Thoracic aorta (tissue), 2 donors: ENCODE measurements around the gene POFUT1. TPM values are rescaled to one million over a fixed set of nuclear protein-coding genes. Genes with fewer than 3 reads are reported as not detected.

Experiments
- ATAC-seq: fragments of 150-250 bp; one replicate; pipeline ENCODE4 v1.8.0; 2017; ENCODE audit warnings: low read depth; ENCODE audit not compliant: insufficient number of reproducible peaks, low FRiP score
- DNase-seq: peaks from one replicate; pipeline ENCODE4 v3.0.0-alpha.2; 2020; ENCODE audit warnings: low spot score
- H3K27ac ChIP-seq, 2 donors: fragments of 200-600 bp; sonication (generic); 1 replicate in 1 of 2; 2 replicates in 1 of 2; pipeline ENCODE4 v1.5.1; 2016; ENCODE audit warnings: mild to moderate bottlenecking in 2 of 2, moderate library complexity in 2 of 2
- H3K27me3 ChIP-seq: fragments of 200-600 bp; sonication (generic); replicated peaks from 2 replicates; pipeline ENCODE4 v1.6.0; 2016; ENCODE audit warnings: mild to moderate bottlenecking; ENCODE audit not compliant: insufficient read depth
- H3K36me3 ChIP-seq: fragments of 200-600 bp; sonication (generic); one replicate; pipeline ENCODE4 v1.5.1; 2016
- H3K4me1 ChIP-seq, 2 donors: fragments of 200-600 bp; sonication (generic); 1 replicate in 1 of 2; 2 replicates in 1 of 2; pipeline versions ENCODE4 v1.5.1 to v1.6.0; 2016; ENCODE audit warnings: low read depth in 2 of 2, mild to moderate bottlenecking in 1 of 2; ENCODE audit not compliant: control insufficient read depth in 1 of 2
- H3K4me3 ChIP-seq: fragments of 200-600 bp; sonication (generic); 2 replicates; pipeline ENCODE4 v1.5.1; 2016; ENCODE audit warnings: mild to moderate bottlenecking
- H3K9me3 ChIP-seq: fragments of 200-600 bp; sonication (generic); 2 replicates; pipeline ENCODE4 v1.5.1; 2016
- total RNA-seq, 2 donors: library from RNA; depleted of rRNA; stranded (reverse); fragments of >200 nt; gene quantifications; one replicate each; pipeline versions ENCODE4 v1.1.0 to v1.2.3, GENCODE V29; 2016
- TF ChIP-seq, protein P1 (sequence below): fragments of 200-600 bp; sonication (generic); IDR thresholded peaks from one replicate; pipeline ENCODE4 v1.5.1; 2019; ENCODE audit warnings: antibody characterized with exemption

Gene POFUT1
- total RNA-seq, 2 donors from 2014 or later: 30.8 to 37.1 TPM

DNA sequence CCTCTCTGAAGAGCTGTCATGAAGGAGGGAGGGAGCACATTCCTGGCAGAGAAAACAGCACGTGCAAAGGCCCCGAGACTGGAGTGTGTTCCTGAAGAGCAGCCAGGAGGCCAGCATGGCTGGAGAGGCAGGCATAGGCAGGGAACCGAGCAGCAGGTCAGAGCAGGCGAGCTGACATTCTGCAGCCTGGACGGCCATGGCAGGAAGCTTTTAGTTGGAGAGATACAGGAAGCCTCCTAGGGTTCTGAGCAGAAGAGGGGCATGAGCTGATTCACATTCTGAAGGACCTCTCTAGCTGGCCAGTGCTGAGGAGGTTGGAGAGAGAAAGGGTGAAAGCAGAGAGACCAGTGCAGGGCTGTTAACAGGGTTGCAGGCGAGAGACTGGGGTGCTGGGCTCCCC, 29.7 kb downstream of the POFUT1 start:
- Histone ChIP-seq H3K4me1 (no peaks in the 10 kb centered on the region), H3K9me3 (no peaks in the 10 kb centered on the region), H3K27ac (no peak overlapping the region), H3K4me3 (no peak overlapping the region), H3K36me3 (peaks cover 31% of the 10 kb centered on the region), H3K27me3 (no peaks in the 10 kb centered on the region)
- DNase-seq: no peak
- TF ChIP-seq, protein P1, sequence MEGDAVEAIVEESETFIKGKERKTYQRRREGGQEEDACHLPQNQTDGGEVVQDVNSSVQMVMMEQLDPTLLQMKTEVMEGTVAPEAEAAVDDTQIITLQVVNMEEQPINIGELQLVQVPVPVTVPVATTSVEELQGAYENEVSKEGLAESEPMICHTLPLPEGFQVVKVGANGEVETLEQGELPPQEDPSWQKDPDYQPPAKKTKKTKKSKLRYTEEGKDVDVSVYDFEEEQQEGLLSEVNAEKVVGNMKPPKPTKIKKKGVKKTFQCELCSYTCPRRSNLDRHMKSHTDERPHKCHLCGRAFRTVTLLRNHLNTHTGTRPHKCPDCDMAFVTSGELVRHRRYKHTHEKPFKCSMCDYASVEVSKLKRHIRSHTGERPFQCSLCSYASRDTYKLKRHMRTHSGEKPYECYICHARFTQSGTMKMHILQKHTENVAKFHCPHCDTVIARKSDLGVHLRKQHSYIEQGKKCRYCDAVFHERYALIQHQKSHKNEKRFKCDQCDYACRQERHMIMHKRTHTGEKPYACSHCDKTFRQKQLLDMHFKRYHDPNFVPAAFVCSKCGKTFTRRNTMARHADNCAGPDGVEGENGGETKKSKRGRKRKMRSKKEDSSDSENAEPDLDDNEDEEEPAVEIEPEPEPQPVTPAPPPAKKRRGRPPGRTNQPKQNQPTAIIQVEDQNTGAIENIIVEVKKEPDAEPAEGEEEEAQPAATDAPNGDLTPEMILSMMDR: no peak
- no peak for ATAC-seq

DNA sequence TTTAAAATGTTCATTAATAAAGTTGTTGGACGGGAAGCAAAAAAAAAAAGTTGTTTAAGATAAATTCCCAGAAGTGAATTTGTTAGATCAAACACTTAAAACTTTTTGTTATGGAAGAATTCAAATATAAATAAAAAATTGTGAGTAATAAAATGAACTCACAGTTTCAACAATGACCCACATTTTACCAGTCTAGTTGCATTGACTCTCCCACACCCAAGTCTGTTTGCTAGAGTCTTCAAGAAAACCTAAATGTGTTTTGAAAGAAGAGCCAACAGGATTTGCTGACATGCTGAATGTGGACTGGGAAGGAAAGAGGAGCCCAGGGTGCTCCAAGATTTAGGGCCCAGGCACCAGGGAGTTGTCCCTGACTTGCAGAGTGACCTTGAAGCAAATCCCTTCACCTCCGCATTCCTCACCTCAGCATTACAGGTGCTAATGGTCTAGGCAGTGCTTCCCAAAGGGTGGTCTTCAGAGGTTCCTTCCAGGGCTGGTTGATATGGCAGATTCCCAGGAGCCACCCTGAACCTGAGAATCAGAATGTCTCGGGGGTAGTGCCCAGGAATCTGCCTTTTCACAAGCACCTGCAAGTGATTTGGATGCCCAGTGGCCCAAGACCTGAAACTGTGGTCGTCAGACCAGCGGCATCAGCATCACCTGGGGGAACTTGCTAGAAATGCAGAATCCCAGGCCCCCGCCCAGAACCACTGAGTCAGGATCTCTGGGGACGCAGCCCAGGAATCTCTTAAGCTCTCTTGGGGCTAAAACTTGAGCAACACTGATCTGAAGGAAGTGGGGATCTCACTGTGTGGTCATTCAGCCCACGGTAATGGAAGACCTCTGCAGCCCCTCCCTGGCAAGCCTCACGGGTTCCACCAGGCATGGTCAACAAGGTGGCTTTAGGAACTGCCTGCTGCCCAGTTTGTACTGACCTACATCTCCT, 31.1 kb downstream of the POFUT1 start:
- Histone ChIP-seq H3K27me3 (no peaks in the 10 kb centered on the region), H3K4me3 (no peak overlapping the region), H3K9me3 (no peaks in the 10 kb centered on the region), H3K36me3 (peaks cover 18% of the 10 kb centered on the region), H3K4me1 (no peaks in the 10 kb centered on the region), H3K27ac (no peak overlapping the region)
- DNase-seq: no peak
- TF ChIP-seq, protein P1: no peak
- ATAC-seq: no peak

DNA sequence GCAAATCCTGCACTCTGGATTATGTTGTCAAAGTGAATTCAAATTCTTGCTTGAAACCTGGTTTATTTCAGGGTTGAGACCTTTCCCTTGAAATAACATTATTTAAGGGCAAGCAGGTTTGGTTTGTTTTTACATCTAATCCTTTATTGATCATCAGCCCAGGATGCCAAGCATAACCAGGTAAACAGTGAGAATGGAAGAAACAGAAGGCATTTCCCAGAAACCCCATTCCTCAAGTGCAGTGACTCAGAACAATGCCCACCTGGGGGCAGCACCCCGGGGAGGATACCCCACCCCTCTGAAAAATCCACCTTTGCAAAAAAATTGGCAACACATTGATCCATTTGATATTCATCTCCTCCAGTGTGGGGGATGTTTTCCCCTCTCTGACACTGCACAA, 32.5 kb downstream of the POFUT1 start:
- Histone ChIP-seq H3K27me3 (no peaks in the 10 kb centered on the region), H3K4me3 (no peak overlapping the region), H3K27ac (no peak overlapping the region), H3K9me3 (no peaks in the 10 kb centered on the region), H3K4me1 (no peaks in the 10 kb centered on the region), H3K36me3 (peaks cover 7% of the 10 kb centered on the region)
- TF ChIP-seq, protein P1: no peak
- no peak for ATAC-seq
- DNase-seq: no peak

DNA sequence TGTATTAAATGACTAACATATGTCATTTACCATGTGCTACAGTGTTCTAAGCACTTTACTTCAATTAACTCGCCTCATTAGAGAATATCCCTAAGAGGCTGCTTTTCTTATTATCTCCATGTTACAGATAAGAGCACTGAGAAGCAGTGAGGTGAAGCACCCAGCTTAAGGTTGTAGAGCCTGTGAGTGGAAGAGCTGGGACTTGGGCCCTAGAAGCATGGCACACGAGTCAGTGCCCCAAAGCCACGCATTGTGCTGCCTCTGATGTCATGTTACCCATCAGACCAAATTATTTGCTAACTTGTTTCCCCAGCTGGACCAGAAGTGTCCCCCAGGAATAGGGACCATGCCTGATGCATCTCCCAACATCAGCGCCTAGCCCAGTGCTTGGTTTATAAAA, 34.1 kb downstream of the POFUT1 start:
- H3K4me3 ChIP-seq: no peak overlapping the region

DNA sequence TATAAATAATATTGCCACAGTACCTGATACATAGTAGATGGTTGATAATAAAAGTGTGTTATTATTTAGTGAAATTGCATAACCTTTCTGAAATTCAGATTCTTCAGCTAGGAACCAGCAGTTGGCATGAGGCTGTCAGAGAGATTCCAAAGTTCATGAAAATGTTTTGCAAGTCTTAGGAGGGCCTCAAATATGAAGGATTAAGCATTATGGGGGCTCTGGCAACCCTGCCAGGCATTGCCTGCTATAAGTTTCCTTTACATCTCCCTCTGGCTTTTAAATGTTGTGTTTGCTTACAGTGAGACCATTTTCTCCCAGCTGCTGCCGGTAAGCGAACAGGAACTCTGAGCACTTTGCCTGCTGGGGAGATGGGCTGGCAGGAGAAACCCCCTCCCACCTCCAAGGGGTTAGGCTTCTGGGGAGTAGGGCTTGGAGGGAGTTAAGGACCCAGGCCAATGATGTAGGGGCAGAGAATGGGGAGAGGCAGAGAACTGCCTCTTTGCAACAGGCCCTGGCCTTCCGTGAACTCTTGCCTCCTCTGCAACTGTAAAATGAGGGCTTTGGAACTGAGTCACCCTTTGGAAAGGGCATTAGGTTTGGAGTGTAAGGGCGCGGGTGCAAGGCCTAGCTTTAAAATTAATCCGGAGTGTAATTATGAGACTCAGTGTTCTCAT, 36.6 kb downstream of the POFUT1 start:
- no peak for ATAC-seq
- no peaks in the 10 kb centered on the region for H3K9me3 ChIP-seq

More for the DNA sequence above, 34.1 kb downstream of the POFUT1 start:
- ATAC-seq (no peak), DNase-seq (no peak)
- no peaks in the 10 kb centered on the region for H3K36me3 ChIP-seq
- TF ChIP-seq, protein P1: no peak
- no peak overlapping the region for H3K27ac ChIP-seq
- no peaks in the 10 kb centered on the region for H3K9me3 ChIP-seq
- H3K4me1 ChIP-seq: no peaks in the 10 kb centered on the region
- H3K27me3 ChIP-seq: no peaks in the 10 kb centered on the region

More for the DNA sequence above, 36.6 kb downstream of the POFUT1 start:
- TF ChIP-seq, protein P1: no peak
- H3K27me3 ChIP-seq: no peaks in the 10 kb centered on the region
- H3K36me3 ChIP-seq: no peaks in the 10 kb centered on the region
- H3K4me3 ChIP-seq: no peak overlapping the region
- H3K4me1 ChIP-seq: no peaks in the 10 kb centered on the region
- H3K27ac ChIP-seq: no peak overlapping the region
- DNase-seq: no peak
